Fibroblast of villous mesenchyme (primary cell): ENCODE results near the gene GBE1. TPM values are rescaled to one million over a fixed set of nuclear protein-coding genes. Genes with fewer than 3 reads are reported as not detected.
A peak's percentile ranks its signal among the peaks of the same experiment; 100 is the strongest.

Experiments used
- DNase-seq: peaks from one replicate; pipeline ENCODE4 v3.0.0-alpha.2; 2010; ENCODE audit warnings: low read depth
- H3K4me3 ChIP-seq: 2 replicates; pipeline ENCODE4 v1.5.1; 2011; ENCODE audit warnings: low read depth, mild to moderate bottlenecking, low read length
- CTCF ChIP-seq: IDR thresholded peaks from 2 replicates; pipeline ENCODE4 v1.5.1; 2012; ENCODE audit warnings: low read depth, mild to moderate bottlenecking, low read length; ENCODE audit not compliant: insufficient read depth
- total RNA-seq: library from RNA; depleted of rRNA; stranded (reverse); fragments of >200 nt; gene quantifications from 2 replicates; pipeline ENCODE4 v1.2.3, GENCODE V29; 2012

Gene GBE1
- total RNA-seq, 1 donor, result 231 TPM

GRCh38 chr3:81540787-81541186, 220.7 kb downstream of the GBE1 start:
- H3K4me3 ChIP-seq, result no peak overlapping the region
- no peak for TF ChIP-seq CTCF
- DNase-seq, result no peak

- TF ChIP-seq CTCF, result no peak
- no peak for DNase-seq
- H3K4me3 ChIP-seq, result no peak overlapping the region
Observed at GRCh38 chr3:81531846-81532245, 229.6 kb downstream of the GBE1 start.

GRCh38 chr3:81531263-81531662, 230.2 kb downstream of the GBE1 start:
- no peak overlapping the region for H3K4me3 ChIP-seq
- DNase-seq, result peak; percentile 30
- TF ChIP-seq CTCF, result no peak

- no peak overlapping the region for H3K4me3 ChIP-seq
- TF ChIP-seq CTCF, result no peak
- no peak for DNase-seq
Observed at GRCh38 chr3:81530180-81530939, 231.1 kb downstream of the GBE1 start.

- DNase-seq, result no peak
- no peak for TF ChIP-seq CTCF
- no peak overlapping the region for H3K4me3 ChIP-seq
Observed at GRCh38 chr3:81521855-81522254, 239.6 kb downstream of the GBE1 start.

GRCh38 chr3:81518945-81519344, 242.5 kb downstream of the GBE1 start:
- H3K4me3 ChIP-seq, result no peak overlapping the region
- TF ChIP-seq CTCF, result no peak
- peak; percentile 54 for DNase-seq

GRCh38 chr3:81516042-81516441, 245.4 kb downstream of the GBE1 start:
- peak; percentile 51 for DNase-seq
- no peak for TF ChIP-seq CTCF
- no peak overlapping the region for H3K4me3 ChIP-seq
